Astrocyte (in vitro differentiated cells and primary cell): ENCODE data around the gene SHB. TPM values are rescaled to one million over a fixed set of nuclear protein-coding genes. Genes with fewer than 3 reads are reported as not detected.

ENCODE experiments used
- DNase-seq: peaks from one replicate; pipeline ENCODE4 v3.0.0-alpha.2; 2010; ENCODE audit warnings: low read depth
- FAIRE-seq: peaks from 2 replicates; lab custom pipeline; 2011; peaks lifted over from hg19 to GRCh38; lab: Jason Lieb, UNC
- H2AFZ ChIP-seq: 2 replicates; pipeline ENCODE4 v1.6.0; 2012; ENCODE audit warnings: low read depth, low read length, inconsistent platforms
- H3K27ac ChIP-seq: 2 replicates; pipeline ENCODE4 v1.5.1; 2011; ENCODE audit warnings: low read depth, low read length, inconsistent platforms
- H3K27me3 ChIP-seq: 2 replicates; pipeline ENCODE4 v1.6.0; 2011; ENCODE audit warnings: low read length, inconsistent platforms; ENCODE audit not compliant: insufficient read depth
- H3K36me3 ChIP-seq: 2 replicates; pipeline ENCODE4 v1.5.1; 2011; ENCODE audit warnings: low read length, inconsistent platforms; ENCODE audit not compliant: insufficient read depth
- H3K4me1 ChIP-seq: 2 replicates; pipeline ENCODE4 v1.5.1; 2011; ENCODE audit warnings: low read length, inconsistent platforms; ENCODE audit not compliant: insufficient read depth
- H3K4me2 ChIP-seq: 2 replicates; pipeline ENCODE4 v1.6.0; 2012; ENCODE audit warnings: low read length, inconsistent platforms
- H3K4me3 ChIP-seq: 2 replicates; pipeline ENCODE4 v1.5.1; 2011; ENCODE audit warnings: low read depth, mild to moderate bottlenecking, low read length, inconsistent platforms; ENCODE audit not compliant: insufficient read depth
- H3K79me2 ChIP-seq: 2 replicates; pipeline ENCODE4 v1.6.0; 2012; ENCODE audit warnings: mild to moderate bottlenecking, low read length, inconsistent platforms; ENCODE audit not compliant: insufficient read depth
- H3K9ac ChIP-seq: 2 replicates; pipeline ENCODE4 v1.6.0; 2012; ENCODE audit warnings: mild to moderate bottlenecking, low read length, inconsistent platforms
- H3K9me3 ChIP-seq: 2 replicates; pipeline ENCODE4 v1.5.1; 2012; ENCODE audit warnings: low read depth, mild to moderate bottlenecking, low read length, inconsistent platforms; ENCODE audit not compliant: insufficient read depth
- H4K20me1 ChIP-seq: 2 replicates; pipeline ENCODE4 v1.6.0; 2012; ENCODE audit warnings: low read length, inconsistent platforms; ENCODE audit not compliant: insufficient read depth
- H3K27ac Mint-ChIP-seq: one replicate; pipeline ENCODE4 v1.8.0; 2021; ENCODE audit warnings: mild to moderate bottlenecking, mixed read lengths; ENCODE audit not compliant: unreplicated experiment
- H3K27me3 Mint-ChIP-seq: one replicate; pipeline ENCODE4 v1.8.0; 2021; ENCODE audit warnings: low read depth, mixed read lengths; ENCODE audit not compliant: unreplicated experiment
- H3K36me3 Mint-ChIP-seq: one replicate; pipeline ENCODE4 v1.8.0; 2021; ENCODE audit warnings: low read depth, mixed read lengths; ENCODE audit not compliant: unreplicated experiment
- H3K4me1 Mint-ChIP-seq: one replicate; pipeline ENCODE4 v1.8.0; 2021; ENCODE audit warnings: low read depth, mixed read lengths; ENCODE audit not compliant: unreplicated experiment
- H3K4me3 Mint-ChIP-seq: one replicate; pipeline ENCODE4 v1.8.0; 2021; ENCODE audit warnings: mild to moderate bottlenecking, moderate library complexity, mixed read lengths; ENCODE audit not compliant: unreplicated experiment
- H3K9me3 Mint-ChIP-seq: one replicate; pipeline ENCODE4 v1.8.0; 2021; ENCODE audit warnings: mild to moderate bottlenecking, mixed read lengths; ENCODE audit not compliant: unreplicated experiment
- CTCF ChIP-seq: IDR thresholded peaks from 2 replicates; pipeline ENCODE4 v1.5.1; 2011; ENCODE audit warnings: low read depth, mild to moderate bottlenecking, inconsistent platforms, low read length, moderate library complexity; ENCODE audit not compliant: insufficient read depth
- EZH2 ChIP-seq: IDR thresholded peaks from 2 replicates; pipeline ENCODE4 v1.6.1; 2012; ENCODE audit warnings: mild to moderate bottlenecking, low read length, inconsistent platforms; ENCODE audit not compliant: insufficient read depth
- total RNA-seq: library from RNA; stranded (reverse); gene quantifications from 2 replicates; pipeline ENCODE4 v1.2.1, GENCODE V29; 2021

The SHB gene
- total RNA-seq, 1 donor from 2014 or later: 53.4 TPM

GRCh38 chr9:38027714-38028113 lies 41.3 kb downstream of the SHB start:
- TF ChIP-seq EZH2: no peak
- H3K27me3 Mint-ChIP-seq: no peaks in the 10 kb centered on the region
- Histone ChIP-seq H3K27ac (peak overlapping the region; percentile 99), H3K9ac (peak overlapping the region; percentile 89), H3K4me1 (peaks cover 51% of the 10 kb centered on the region), H4K20me1 (peaks cover 44% of the 10 kb centered on the region), H3K27me3 (no peaks in the 10 kb centered on the region), H3K9me3 (no peaks in the 10 kb centered on the region), H3K79me2 (peaks cover 94% of the 10 kb centered on the region), H3K4me3 (no peak overlapping the region), H3K4me2 (peak overlapping the region; percentile 77), H2AFZ (no peak overlapping the region), H3K36me3 (no peaks in the 10 kb centered on the region)
- no peak for FAIRE-seq
- DNase-seq: no peak
- H3K27ac Mint-ChIP-seq: peak overlapping the region; percentile 100
- H3K4me3 Mint-ChIP-seq: no peak overlapping the region
- no peaks in the 10 kb centered on the region for H3K36me3 Mint-ChIP-seq
- H3K9me3 Mint-ChIP-seq: no peaks in the 10 kb centered on the region
- H3K4me1 Mint-ChIP-seq: peaks cover 79% of the 10 kb centered on the region

- no peaks in the 10 kb centered on the region for H3K9me3 Mint-ChIP-seq
- no peak for DNase-seq
- H3K27me3 Mint-ChIP-seq: no peaks in the 10 kb centered on the region
- H3K4me3 Mint-ChIP-seq: peak overlapping the region; percentile 73
- Histone ChIP-seq H3K79me2 (peaks cover 94% of the 10 kb centered on the region), H2AFZ (no peak overlapping the region), H3K9me3 (no peaks in the 10 kb centered on the region), H3K9ac (peak overlapping the region; percentile 89), H3K4me2 (peak overlapping the region; percentile 77), H3K36me3 (no peaks in the 10 kb centered on the region), H3K4me3 (peak overlapping the region; percentile 13), H4K20me1 (peaks cover 37% of the 10 kb centered on the region), H3K27me3 (no peaks in the 10 kb centered on the region), H3K27ac (peak overlapping the region; percentile 99), H3K4me1 (peaks cover 51% of the 10 kb centered on the region)
- FAIRE-seq: no peak
- H3K4me1 Mint-ChIP-seq: peaks cover 83% of the 10 kb centered on the region
- H3K27ac Mint-ChIP-seq: peak overlapping the region; percentile 100
- no peaks in the 10 kb centered on the region for H3K36me3 Mint-ChIP-seq
- TF ChIP-seq CTCF: no peak
- no peak for TF ChIP-seq EZH2
These were observed 42.0 kb downstream of the SHB start for GRCh38 chr9:38026840-38027527.

- H3K27ac Mint-ChIP-seq: peak overlapping the region; percentile 100
- peak; percentile 93 for FAIRE-seq
- Histone ChIP-seq H3K27me3 (no peaks in the 10 kb centered on the region), H4K20me1 (peaks cover 29% of the 10 kb centered on the region), H3K4me1 (peaks cover 51% of the 10 kb centered on the region), H3K4me3 (peak overlapping the region; percentile 13), H3K79me2 (peaks cover 92% of the 10 kb centered on the region), H2AFZ (peak overlapping the region; percentile 33), H3K27ac (peak overlapping the region; percentile 99), H3K36me3 (no peaks in the 10 kb centered on the region), H3K9ac (peak overlapping the region; percentile 89), H3K4me2 (peak overlapping the region; percentile 77), H3K9me3 (no peaks in the 10 kb centered on the region)
- peaks cover 84% of the 10 kb centered on the region for H3K4me1 Mint-ChIP-seq
- DNase-seq: peak; percentile 98
- no peaks in the 10 kb centered on the region for H3K9me3 Mint-ChIP-seq
- H3K4me3 Mint-ChIP-seq: peak overlapping the region; percentile 73
- H3K27me3 Mint-ChIP-seq: no peaks in the 10 kb centered on the region
- H3K36me3 Mint-ChIP-seq: no peaks in the 10 kb centered on the region
- TF ChIP-seq EZH2 (no peak), CTCF (no peak)
These were observed 42.8 kb downstream of the SHB start for GRCh38 chr9:38026021-38026809.
